GM12878 (cell line): ENCODE data around the gene LRP4. TPM values are rescaled to one million over a fixed set of nuclear protein-coding genes. Genes with fewer than 3 reads are reported as not detected.

Experiments used
- ATAC-seq: fragments of 200-7000 bp; cut with Tn5 transposase; 3 replicates; pipeline ENCODE4 v1.9.1; 2020; ENCODE audit warnings: mild to moderate bottlenecking, moderate library complexity
- BruUV-seq: library from RNA; stranded (reverse); fragments of 400-500 nt; replicated peaks from 2 replicates; lab custom pipeline; 2021; lab: Mats Ljungman, UMichigan
- CTCF ChIA-PET: fragments of 300-600 bp; sonication (Branson Sonifier 250); formaldehyde crosslinking; extraction: SDS; loops from one replicate; lab custom pipeline; 2021; ENCODE audit warnings: inconsistent platforms; lab: Yijun Ruan, JAX
- POLR2A ChIA-PET: fragments of 350-600 bp; formaldehyde crosslinking; extraction: SDS; loops from one replicate; lab custom pipeline; 2021; ENCODE audit warnings: inconsistent platforms; lab: Charles Lee
- RAD21 ChIA-PET: fragments of 300-600 bp; sonication (Branson Sonifier 250); formaldehyde crosslinking; loops from one replicate; lab custom pipeline; 2023; ENCODE audit warnings: antibody characterized with exemption; ENCODE audit not compliant: unreplicated experiment; lab: Charles Lee
- SMC1A ChIA-PET: fragments of 300-600 bp; sonication (Branson Sonifier 250); formaldehyde crosslinking; loops from one replicate; lab custom pipeline; 2023; ENCODE audit not compliant: unreplicated experiment, uncharacterized antibody; lab: Charles Lee
- DNase-seq: peaks from one replicate; pipeline ENCODE4 v3.0.0-alpha.2; 2011; ENCODE audit warnings: low read depth, low spot score
- FAIRE-seq: peaks from 3 replicates; lab custom pipeline; 2011; peaks lifted over from hg19 to GRCh38; lab: Jason Lieb, UNC
- H2AFZ ChIP-seq: 2 replicates; pipeline ENCODE4 v1.6.0; 2011; ENCODE audit warnings: low read depth, low read length, control low read depth; ENCODE audit not compliant: control insufficient read depth
- H3K27ac ChIP-seq: 2 replicates; pipeline ENCODE4 v1.5.1; 2011; ENCODE audit warnings: control low read depth; ENCODE audit not compliant: control insufficient read depth, insufficient read depth
- H3K27me3 ChIP-seq, 2 experiments: replicated peaks in 1 of 2; 2 replicates each; pipeline versions ENCODE4 v1.6.0 to v1.6.1; 2011; ENCODE audit warnings: low read length in 1 of 2; ENCODE audit not compliant: control insufficient read depth in 2 of 2, insufficient read depth in 2 of 2
- H3K36me3 ChIP-seq, 2 experiments: 2 replicates each; pipeline ENCODE4 v1.5.1; 2011; ENCODE audit warnings: low read length in 1 of 2; ENCODE audit not compliant: control insufficient read depth in 2 of 2, insufficient read depth in 2 of 2
- H3K4me1 ChIP-seq: 2 replicates; pipeline ENCODE4 v1.6.1; 2011; ENCODE audit warnings: mild to moderate bottlenecking, low read length, moderate library complexity, mixed read lengths; ENCODE audit not compliant: control insufficient read depth, insufficient read depth
- H3K4me2 ChIP-seq: 2 replicates; pipeline ENCODE4 v1.6.0; 2011; ENCODE audit warnings: control low read depth; ENCODE audit not compliant: control insufficient read depth, insufficient read depth
- H3K4me3 ChIP-seq: fragments of 200-600 bp; sonication (generic); 2 replicates; pipeline ENCODE4 v1.5.1; 2016
- H3K79me2 ChIP-seq: 2 replicates; pipeline ENCODE4 v1.6.0; 2011; ENCODE audit warnings: low read length; ENCODE audit not compliant: control insufficient read depth, insufficient read depth
- H3K9ac ChIP-seq: 2 replicates; pipeline ENCODE4 v1.8.0; 2011; ENCODE audit warnings: low read length, control low read depth, mixed read lengths; ENCODE audit not compliant: control insufficient read depth, insufficient read depth
- H3K9me3 ChIP-seq: replicated peaks from 3 replicates; pipeline ENCODE4 v1.5.1; 2011; ENCODE audit warnings: mild to moderate bottlenecking, low read length; ENCODE audit not compliant: control insufficient read depth, insufficient read depth
- H4K20me1 ChIP-seq: 2 replicates; pipeline ENCODE4 v1.6.0; 2011; ENCODE audit not compliant: control insufficient read depth, insufficient read depth
- CBX3 ChIP-seq: fragments of 200-600 bp; sonication (generic); IDR thresholded peaks from 2 replicates; pipeline ENCODE4 v1.6.1; 2016; ENCODE audit warnings: low read depth, borderline replicate concordance
- CEBPB ChIP-seq, 2 experiments: fragments of 150-350 bp in 1 of 2; IDR thresholded peaks; 2 replicates each; pipeline ENCODE4 v1.6.1; 2012 to 2014; ENCODE audit warnings: low read depth in 2 of 2, low read length in 2 of 2, borderline replicate concordance in 1 of 2, inconsistent platforms in 1 of 2
- DPF2 ChIP-seq: fragments of 450-650 bp; IDR thresholded peaks from 2 replicates; pipeline ENCODE4 v1.6.1; 2017; ENCODE audit warnings: mild to moderate bottlenecking
- ETV6 ChIP-seq, 2 experiments: fragments of 450-650 bp in 1 of 2; IDR thresholded peaks in 1 of 2; conservative IDR thresholded peaks in 1 of 2; 2 replicates each; pipeline ENCODE4 v1.6.1; 2014; ENCODE audit warnings: antibody characterized with exemption in 1 of 2, borderline replicate concordance in 1 of 2, low read depth in 1 of 2, mild to moderate bottlenecking in 1 of 2, moderate library complexity in 1 of 2
- FOXM1 ChIP-seq: IDR thresholded peaks from 2 replicates; pipeline ENCODE4 v1.6.1; 2012; ENCODE audit warnings: low read depth, mild to moderate bottlenecking, inconsistent platforms, low read length, moderate library complexity
- KDM1A ChIP-seq: fragments of 200-600 bp; sonication (generic); IDR thresholded peaks from 2 replicates; pipeline ENCODE4 v1.6.1; 2016; ENCODE audit warnings: borderline replicate concordance
- MLLT1 ChIP-seq: fragments of 450-650 bp; IDR thresholded peaks from 2 replicates; pipeline ENCODE4 v1.6.1; 2016; ENCODE audit warnings: mild to moderate bottlenecking
- MYB ChIP-seq: fragments of 150-350 bp; IDR thresholded peaks from 2 replicates; pipeline ENCODE4 v1.6.1; 2014; ENCODE audit warnings: mild to moderate bottlenecking, low read depth, low read length, borderline replicate concordance
- NFYB ChIP-seq: IDR thresholded peaks from 2 replicates; pipeline ENCODE4 v1.6.1; 2011; ENCODE audit warnings: low read depth, mild to moderate bottlenecking, low read length, improper control_type of control experiment, moderate library complexity; ENCODE audit not compliant: insufficient read depth
- NR2F1 ChIP-seq: fragments of 450-650 bp; conservative IDR thresholded peaks from 2 replicates; pipeline ENCODE4 v1.6.1; 2017; ENCODE audit warnings: mild to moderate bottlenecking
- NRF1 ChIP-seq: conservative IDR thresholded peaks from 2 replicates; pipeline ENCODE4 v1.6.1; 2011; ENCODE audit warnings: mild to moderate bottlenecking, low read depth, low read length, improper control_type of control experiment
- PML ChIP-seq: IDR thresholded peaks from 2 replicates; pipeline ENCODE4 v1.6.1; 2012; ENCODE audit warnings: low read length, inconsistent platforms
- PRDM15 ChIP-seq: fragments of 450-650 bp; formaldehyde crosslinking; IDR thresholded peaks from 2 replicates; pipeline ENCODE4 v1.4.0; 2020; ENCODE audit warnings: mild to moderate bottlenecking, moderate library complexity
- RAD51 ChIP-seq: fragments of 450-650 bp; IDR thresholded peaks from 2 replicates; pipeline ENCODE4 v1.6.1; 2016; ENCODE audit warnings: moderate library complexity, mild to moderate bottlenecking, inconsistent platforms
- SP1 ChIP-seq: IDR thresholded peaks from one replicate; pipeline ENCODE4 v1.6.1; 2011; ENCODE audit warnings: low read depth, low read length
- ZZZ3 ChIP-seq: IDR thresholded peaks from 2 replicates; pipeline ENCODE4 v1.6.1; 2011; ENCODE audit warnings: low read depth; ENCODE audit not compliant: control insufficient read depth, insufficient read length
- WGBS: methylation state at CpG from one replicate; pipeline ENCODE4 v1.1.6; 2016; ENCODE audit warnings: low lambda C conversion rate; ENCODE audit not compliant: insufficient replicate concordance, insufficient coverage; ENCODE audit errors: missing lambda C conversion rate; 5-methylcytosine and 5-hydroxymethylcytosine counted together
- in situ Hi-C: fragments of 300-500 bp; cut with MboI; formaldehyde crosslinking; loops from 9 replicates; pipeline ENCODE4 v1.14.3; 2018; ENCODE audit warnings: mixed read lengths
- intact Hi-C: fragments of 100-400 bp; cut with micrococcal nuclease; formaldehyde crosslinking; loops from one replicate; pipeline ENCODE4 v1.14.2; 2022; ENCODE audit not compliant: unreplicated experiment
- polyA plus RNA-seq, 11 experiments: library from polyadenylated mRNA; depleted of rRNA in 4 of 11; unstranded in 6 of 11; stranded (reverse) in 5 of 11; fragments of >200 nt; fragmentation: Nextera tagmentation in 4 of 11; fragmentation: Illumina TruSeq in 1 of 11; extraction: Ambion mirVana in 4 of 11; extraction: Trizol in 1 of 11; gene quantifications; 1 replicate in 1 of 11; 2 replicates in 10 of 11; pipeline versions ENCODE4 v1.2.1 to v1.2.3, GENCODE V29; 2011 to 2016; ENCODE audit warnings: inconsistent platforms in 2 of 11, missing spikeins in 2 of 11, low read depth in 1 of 11
- total RNA-seq, 4 experiments: library from RNA; depleted of rRNA in 3 of 4; stranded (reverse); fragments of >200 nt in 3 of 4; fragmentation: Illumina TruSeq in 1 of 4; extraction: Trizol in 1 of 4; gene quantifications; 2 replicates each; pipeline versions ENCODE4 v1.2.1 to v1.2.3, GENCODE V29; 2013 to 2021
- TF ChIP-seq, protein P1 (sequence below): IDR thresholded peaks from 2 replicates; pipeline ENCODE4 v1.6.1; 2012; ENCODE audit warnings: mild to moderate bottlenecking, low read depth, low read length

LRP4 gene
- total and polyA plus RNA-seq, 10 of the 15 experiments (the other 5 are each of a cell fraction or from before 2014, with no cell fraction given) = under 0.01 to 0.06 (median 0.03) TPM; not detected in 6

- Histone ChIP-seq H3K36me3 (no peaks in the 10 kb centered on the region; a peak in 1 of 4 replicates), H3K9ac (no peak overlapping the region), H2AFZ (no peak overlapping the region), H3K4me1 (no peaks in the 10 kb centered on the region), H3K79me2 (no peaks in the 10 kb centered on the region), H3K4me2 (no peak overlapping the region), H3K4me3 (no peak overlapping the region), H3K9me3 (no peaks in the 10 kb centered on the region; the same call in 2 of the 3 replicates), H3K27ac (no peak overlapping the region), H3K27me3 (no peaks in the 10 kb centered on the region), H4K20me1 (no peaks in the 10 kb centered on the region)
- in situ Hi-C loops (no loop called here), intact Hi-C loops (no loop called here)
- 100% methylated on average over 1 of the region's 1 CpG for WGBS
- ChIA-PET POLR2A (no interaction called here), RAD21 (no interaction called here), CTCF (interaction anchor here (0.7 kb wide), 1 partner anchor 9 kb away, joined by 3 read pairs; no protein-coding TSS in a partner anchor), SMC1A (no interaction called here)
- no peak for FAIRE-seq
- no peak for DNase-seq
- ATAC-seq = no peak
- no TSS peak for BruUV-seq
- TF ChIP-seq PRDM15 (no peak), MLLT1 (no peak), NRF1 (no peak), SP1 (no peak), RAD51 (no peak), NR2F1 (no peak), KDM1A (no peak), PML (no peak), FOXM1 (no peak), CEBPB (IDR thresholded peaks at IDR 0.05; ENCODE audit: borderline replicate concordance in 1 of 2, low read depth in 2 of 2, low read length in 2 of 2) (no peak), ETV6 (conservative IDR thresholded peaks at IDR 0.05 in 1 of 2, IDR thresholded peaks at IDR 0.05 in 1 of 2; ENCODE audit: borderline replicate concordance in 1 of 2, low read depth in 1 of 2) (no peak), CBX3 (no peak), NFYB (no peak), DPF2 (no peak), MYB (no peak), ZZZ3 (no peak)
- TF ChIP-seq, protein P1, sequence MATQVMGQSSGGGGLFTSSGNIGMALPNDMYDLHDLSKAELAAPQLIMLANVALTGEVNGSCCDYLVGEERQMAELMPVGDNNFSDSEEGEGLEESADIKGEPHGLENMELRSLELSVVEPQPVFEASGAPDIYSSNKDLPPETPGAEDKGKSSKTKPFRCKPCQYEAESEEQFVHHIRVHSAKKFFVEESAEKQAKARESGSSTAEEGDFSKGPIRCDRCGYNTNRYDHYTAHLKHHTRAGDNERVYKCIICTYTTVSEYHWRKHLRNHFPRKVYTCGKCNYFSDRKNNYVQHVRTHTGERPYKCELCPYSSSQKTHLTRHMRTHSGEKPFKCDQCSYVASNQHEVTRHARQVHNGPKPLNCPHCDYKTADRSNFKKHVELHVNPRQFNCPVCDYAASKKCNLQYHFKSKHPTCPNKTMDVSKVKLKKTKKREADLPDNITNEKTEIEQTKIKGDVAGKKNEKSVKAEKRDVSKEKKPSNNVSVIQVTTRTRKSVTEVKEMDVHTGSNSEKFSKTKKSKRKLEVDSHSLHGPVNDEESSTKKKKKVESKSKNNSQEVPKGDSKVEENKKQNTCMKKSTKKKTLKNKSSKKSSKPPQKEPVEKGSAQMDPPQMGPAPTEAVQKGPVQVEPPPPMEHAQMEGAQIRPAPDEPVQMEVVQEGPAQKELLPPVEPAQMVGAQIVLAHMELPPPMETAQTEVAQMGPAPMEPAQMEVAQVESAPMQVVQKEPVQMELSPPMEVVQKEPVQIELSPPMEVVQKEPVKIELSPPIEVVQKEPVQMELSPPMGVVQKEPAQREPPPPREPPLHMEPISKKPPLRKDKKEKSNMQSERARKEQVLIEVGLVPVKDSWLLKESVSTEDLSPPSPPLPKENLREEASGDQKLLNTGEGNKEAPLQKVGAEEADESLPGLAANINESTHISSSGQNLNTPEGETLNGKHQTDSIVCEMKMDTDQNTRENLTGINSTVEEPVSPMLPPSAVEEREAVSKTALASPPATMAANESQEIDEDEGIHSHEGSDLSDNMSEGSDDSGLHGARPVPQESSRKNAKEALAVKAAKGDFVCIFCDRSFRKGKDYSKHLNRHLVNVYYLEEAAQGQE = no peak
Observed at GRCh38 chr11:46958777-46959176, 40.4 kb upstream of the LRP4 start.
